HCEC 1CT (cell line): ENCODE measurements around the gene CRK.
"Not testable (repeated sequence)": the region's sequence is repeated elsewhere in the genome, so short reads cannot be mapped to it uniquely, and the experiment has no call there.

ENCODE experiments used
- DNase-seq: peaks from one replicate; pipeline ENCODE4 v3.0.0-alpha.2; 2017

Gene CRK

GRCh38 chr17:1420163-1420562 is 35.9 kb downstream of the CRK start:
- no peak for DNase-seq

GRCh38 chr17:1418476-1418875 is 37.6 kb downstream of the CRK start:
- DNase-seq, result not testable (repeated sequence)

GRCh38 chr17:1416414-1416813 is 39.6 kb downstream of the CRK start:
- no peak for DNase-seq

GRCh38 chr17:1414634-1415033 is 41.4 kb downstream of the CRK start:
- DNase-seq, result no peak

- DNase-seq, result no peak
Measured at GRCh38 chr17:1414001-1414574, 41.9 kb downstream of the CRK start.

GRCh38 chr17:1413281-1413791 is 42.7 kb downstream of the CRK start:
- peak; percentile 71 for DNase-seq

GRCh38 chr17:1412185-1413110 is 43.6 kb downstream of the CRK start:
- no peak for DNase-seq

- no peak for DNase-seq
Measured at GRCh38 chr17:1402262-1402586, 53.8 kb downstream of the CRK start.

- peak; percentile 96 for DNase-seq
Measured at GRCh38 chr17:1399679-1400512, 56.1 kb downstream of the CRK start, which contains the start of gene YWHAE. YWHAE (minus strand) TSS chr17:1400222; CDS start chr17:1400110, 112 bp downstream.

- DNase-seq, result peak; percentile 30
Measured at GRCh38 chr17:1398931-1399678, 56.9 kb downstream of the CRK start.

GRCh38 chr17:1398028-1398427 is 58.0 kb downstream of the CRK start:
- no peak for DNase-seq

- DNase-seq, result not testable (repeated sequence)
Measured at GRCh38 chr17:1395876-1396665, 60.0 kb downstream of the CRK start.

- DNase-seq, result no peak
Measured at GRCh38 chr17:1391577-1391976, 64.5 kb downstream of the CRK start.

GRCh38 chr17:1390432-1391367 is 65.3 kb downstream of the CRK start:
- DNase-seq, result no peak

- not testable (repeated sequence) for DNase-seq
Measured at GRCh38 chr17:1387490-1388227, 68.4 kb downstream of the CRK start.

GRCh38 chr17:1386675-1387190 is 69.3 kb downstream of the CRK start:
- not testable (repeated sequence) for DNase-seq

GRCh38 chr17:1386265-1386664 is 69.8 kb downstream of the CRK start:
- DNase-seq, result no peak

- DNase-seq, result no peak
Measured at GRCh38 chr17:1385861-1386260, 70.2 kb downstream of the CRK start.

- DNase-seq, result no peak
Measured at GRCh38 chr17:1384905-1385435, 71.1 kb downstream of the CRK start.
